Neural cell (in vitro differentiated cells): Measurements from ENCODE around the gene GDF3. TPM values are rescaled to one million over a fixed set of nuclear protein-coding genes. Genes with fewer than 3 reads are reported as not detected.
A peak's percentile ranks its signal among the peaks of the same experiment; 100 is the strongest.
"Not testable (repeated sequence)": the region's sequence is repeated elsewhere in the genome, so short reads cannot be mapped to it uniquely, and the experiment has no call there.

ENCODE experiments used
- H2AFZ ChIP-seq: fragments of 200-600, 300-800 bp; sonication (generic), shearing (Covaris generic); 2 replicates; pipeline ENCODE4 v1.6.0; 2014; ENCODE audit warnings: low read depth, mild to moderate bottlenecking, antibody characterized with exemption, low read length, moderate library complexity
- H3F3A ChIP-seq: fragments of 200-600 bp; shearing (Covaris generic); 2 replicates; pipeline ENCODE4 v1.6.1; 2016; ENCODE audit warnings: mild to moderate bottlenecking, moderate library complexity, mixed read lengths, antibody characterized with exemption, low read length; ENCODE audit not compliant: insufficient read depth, poor library complexity, severe bottlenecking
- H3K27ac ChIP-seq: fragments of 200-600, 300-800 bp; sonication (generic), shearing (Covaris generic); 2 replicates; pipeline ENCODE4 v1.5.1; 2014; ENCODE audit warnings: mild to moderate bottlenecking, low read length, moderate library complexity
- H3K27me3 ChIP-seq: fragments of 300-800, 200-600 bp; sonication (generic), shearing (Covaris generic); 2 replicates; pipeline ENCODE4 v1.6.0; 2014; ENCODE audit warnings: mild to moderate bottlenecking, low read depth, low read length, moderate library complexity; ENCODE audit not compliant: insufficient read depth
- H3K36me3 ChIP-seq: fragments of 300-800, 200-600 bp; sonication (generic), shearing (Covaris generic); 2 replicates; pipeline ENCODE4 v1.5.1; 2014; ENCODE audit warnings: mild to moderate bottlenecking, antibody characterized with exemption, low read length, moderate library complexity; ENCODE audit not compliant: insufficient read depth
- H3K4me2 ChIP-seq: fragments of 300-800, 200-600 bp; sonication (generic), shearing (Covaris generic); 2 replicates; pipeline ENCODE4 v1.6.0; 2014; ENCODE audit warnings: mild to moderate bottlenecking, low read length
- H3K4me3 ChIP-seq: fragments of 300-800, 200-600 bp; sonication (generic), shearing (Covaris generic); 2 replicates; pipeline ENCODE4 v1.5.1; 2014; ENCODE audit warnings: mild to moderate bottlenecking, low read length, moderate library complexity
- H3K79me2 ChIP-seq: fragments of 200-600 bp; shearing (Covaris generic); replicated peaks from 2 replicates; pipeline ENCODE4 v1.6.0; 2014; ENCODE audit warnings: mild to moderate bottlenecking, low read length, moderate library complexity; ENCODE audit not compliant: insufficient read depth
- H3K9ac ChIP-seq: fragments of 300-800, 200-600 bp; sonication (generic), shearing (Covaris generic); 2 replicates; pipeline ENCODE4 v1.6.1; 2016; ENCODE audit warnings: mild to moderate bottlenecking, low read length, mixed read lengths
- H3K9me2 ChIP-seq: fragments of 200-600 bp; shearing (Covaris generic); 2 replicates; pipeline ENCODE4 v1.6.1; 2016; ENCODE audit warnings: mild to moderate bottlenecking, low read length, mixed read lengths; ENCODE audit not compliant: insufficient read depth
- H3K9me3 ChIP-seq: fragments of 200-600, 300-800 bp; sonication (generic), shearing (Covaris generic); 2 replicates; pipeline ENCODE4 v1.6.1; 2016; ENCODE audit warnings: mild to moderate bottlenecking, mixed run types, low read length, moderate library complexity, mixed read lengths
- H4K20me1 ChIP-seq: fragments of 200-600 bp; shearing (Covaris generic); 2 replicates; pipeline ENCODE4 v1.6.1; 2016; ENCODE audit warnings: mild to moderate bottlenecking, mixed run types; ENCODE audit not compliant: insufficient read depth
- CTCF ChIP-seq: fragments of 450-650 bp; IDR thresholded peaks from 2 replicates; pipeline ENCODE4 v1.5.1; 2014; ENCODE audit warnings: antibody characterized with exemption, mild to moderate bottlenecking, moderate library complexity; ENCODE audit not compliant: poor library complexity, severe bottlenecking
- EZH2 ChIP-seq: fragments of 200-600, 300-800 bp; shearing (Covaris generic), sonication (generic); IDR thresholded peaks from 2 replicates; pipeline ENCODE4 v1.6.1; 2014; ENCODE audit warnings: antibody characterized with exemption, low read length, borderline replicate concordance, mild to moderate bottlenecking; ENCODE audit not compliant: insufficient read depth, poor library complexity, severe bottlenecking
- POLR2AphosphoS5 ChIP-seq: IDR thresholded peaks from 2 replicates; pipeline ENCODE4 v1.6.1; 2012
- polyA plus RNA-seq: library from polyadenylated mRNA; depleted of rRNA; stranded (reverse); fragments of >200 nt; gene quantifications from 2 replicates; pipeline ENCODE4 v1.2.3, GENCODE V29; 2014

The GDF3 gene
- polyA plus RNA-seq, 1 donor from 2014 or later, result not detected

- H3K36me3 ChIP-seq, result no peaks in the 10 kb centered on the region
- H3K9ac ChIP-seq, result no peak overlapping the region
- TF ChIP-seq CTCF (peak; percentile 23), POLR2AphosphoS5 (no peak)
- H4K20me1 ChIP-seq, result no peaks in the 10 kb centered on the region
- no peak overlapping the region for H3K4me3 ChIP-seq
- no peak overlapping the region for H3K4me2 ChIP-seq
- H3K79me2 ChIP-seq, result no peaks in the 10 kb centered on the region
- H3F3A ChIP-seq, result no peaks in the 10 kb centered on the region
- no peak overlapping the region for H2AFZ ChIP-seq
- H3K27me3 ChIP-seq, result no peaks in the 10 kb centered on the region
- no peak overlapping the region for H3K27ac ChIP-seq
- H3K9me3 ChIP-seq, result no peaks in the 10 kb centered on the region
- H3K9me2 ChIP-seq, result no peaks in the 10 kb centered on the region
These were observed 52.7 kb downstream of the GDF3 start for GRCh38 chr12:7642876-7643309.

GRCh38 chr12:7642287-7642686 lies 53.3 kb downstream of the GDF3 start:
- no peaks in the 10 kb centered on the region for H3F3A ChIP-seq
- no peaks in the 10 kb centered on the region for H3K36me3 ChIP-seq
- no peak overlapping the region for H3K27ac ChIP-seq
- H3K79me2 ChIP-seq, result no peaks in the 10 kb centered on the region
- H2AFZ ChIP-seq, result no peak overlapping the region
- no peak overlapping the region for H3K9ac ChIP-seq
- H3K4me3 ChIP-seq, result no peak overlapping the region
- no peaks in the 10 kb centered on the region for H3K9me2 ChIP-seq
- H3K27me3 ChIP-seq, result no peaks in the 10 kb centered on the region
- no peaks in the 10 kb centered on the region for H4K20me1 ChIP-seq
- no peaks in the 10 kb centered on the region for H3K9me3 ChIP-seq
- TF ChIP-seq EZH2 (no peak), POLR2AphosphoS5 (no peak)
- H3K4me2 ChIP-seq, result no peak overlapping the region

- not testable (repeated sequence) for H3K27me3 ChIP-seq, H3K9me2 ChIP-seq, H3K79me2 ChIP-seq, H3K9me3 ChIP-seq, H3K4me2 ChIP-seq, H3K36me3 ChIP-seq, H3K27ac ChIP-seq, H4K20me1 ChIP-seq, H3K4me3 ChIP-seq, H3F3A ChIP-seq, H2AFZ ChIP-seq, H3K9ac ChIP-seq
These were observed 55.2 kb downstream of the GDF3 start for GRCh38 chr12:7640123-7640995.

Other genes with a start within 250 kb of the GDF3 start
- 0.20 TPM in 1 of 2 replicates, not detected in the other for gene CD163, start 192.0 kb downstream of the GDF3 start, polyA plus RNA-seq
- gene APOBEC1, start 29.9 kb downstream of the GDF3 start, polyA plus RNA-seq, result not detected in 2 replicates
- gene DPPA3, start 15.7 kb upstream of the GDF3 start, polyA plus RNA-seq, result not detected in 2 replicates
- not detected in 2 replicates for gene CLEC4C, start 51.6 kb upstream of the GDF3 start, polyA plus RNA-seq
- gene NANOGNB, start 69.4 kb upstream of the GDF3 start, polyA plus RNA-seq, result not detected in 2 replicates
- gene NANOG, start 93.6 kb upstream of the GDF3 start, polyA plus RNA-seq, result not detected in 2 replicates
- gene SLC2A14, start 177.1 kb upstream of the GDF3 start, polyA plus RNA-seq, result not detected in 2 replicates
- gene SLC2A3, start 240.4 kb upstream of the GDF3 start, polyA plus RNA-seq, result 27.2 and 31.6 TPM in 2 replicates